ENCODE data around the gene PRKG1.

GRCh38 chr10:51770709-51771108 is 696.4 kb downstream of the PRKG1 start:
- TF ChIP-seq POLR2A (IDR thresholded peaks at IDR 0.05; ENCODE audit: low read depth, low read length) (no peak), TAF1 (IDR thresholded peaks at IDR 0.05; ENCODE audit: low read depth, low read length) (no peak), POLR2AphosphoS5 (IDR thresholded peaks at IDR 0.05; ENCODE audit: low read depth, low read length) (no peak)

Measured in GM12891 (cell line).